Measurements from ENCODE around the gene MPV17.
"Not testable (repeated sequence)": the region's sequence is repeated elsewhere in the genome, so short reads cannot be mapped to it uniquely, and the experiment has no call there.

Gene MPV17
- total RNA-seq, result 33.3 to 60.3 (median 36.2) reads per million in 4 experiments

GRCh38 chr2:27322766-27323595 lies at the start of gene MPV17:
TSS of gene MPV17 (minus strand) at chr2:27323097. CDS start at chr2:27322517, 580 bp downstream.
- peak; percentile 67 for DNase-seq

- no peak for DNase-seq
These were observed 48.1 kb upstream of the MPV17 start for GRCh38 chr2:27370816-27371620.

- peak; percentile 98 for DNase-seq
These were observed 47.3 kb upstream of the MPV17 start, which contains the start of the genes EIF2B4 and SNX17 for GRCh38 chr2:27370026-27370815. TSS of gene EIF2B4 (minus strand) at chr2:27370338. CDS start at chr2:27370314, 24 bp downstream. TSS of gene SNX17 (plus strand) at chr2:27370616. CDS start at chr2:27370744, 128 bp downstream.

DNA sequence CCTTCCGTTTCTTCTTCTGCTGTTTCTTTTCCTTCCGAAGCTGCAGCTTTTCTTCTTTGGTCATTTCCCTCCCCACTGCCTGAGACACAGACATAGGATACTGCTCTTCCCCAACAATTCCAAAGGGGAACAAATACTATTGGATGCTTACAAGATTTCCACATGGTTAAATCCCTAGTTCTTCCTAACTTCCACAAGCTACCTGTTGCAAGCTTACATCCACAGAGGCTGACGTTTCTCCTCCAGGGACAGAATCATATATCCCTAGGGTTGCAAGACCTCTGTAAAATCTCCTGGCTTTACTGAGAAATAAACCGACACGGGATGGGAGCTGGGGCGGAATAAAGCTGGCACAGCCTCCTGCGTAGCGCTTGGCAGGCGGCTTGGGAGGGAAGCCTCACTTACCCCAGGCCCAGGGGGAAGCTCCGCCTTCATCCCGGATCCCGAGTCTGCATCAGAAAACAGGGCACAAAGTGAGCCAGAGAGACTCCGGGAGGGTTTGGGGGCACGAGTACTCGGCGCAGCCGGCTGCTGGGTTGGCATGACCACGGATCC lies 46.7 kb upstream of the MPV17 start:
- DNase-seq, result no peak

DNA sequence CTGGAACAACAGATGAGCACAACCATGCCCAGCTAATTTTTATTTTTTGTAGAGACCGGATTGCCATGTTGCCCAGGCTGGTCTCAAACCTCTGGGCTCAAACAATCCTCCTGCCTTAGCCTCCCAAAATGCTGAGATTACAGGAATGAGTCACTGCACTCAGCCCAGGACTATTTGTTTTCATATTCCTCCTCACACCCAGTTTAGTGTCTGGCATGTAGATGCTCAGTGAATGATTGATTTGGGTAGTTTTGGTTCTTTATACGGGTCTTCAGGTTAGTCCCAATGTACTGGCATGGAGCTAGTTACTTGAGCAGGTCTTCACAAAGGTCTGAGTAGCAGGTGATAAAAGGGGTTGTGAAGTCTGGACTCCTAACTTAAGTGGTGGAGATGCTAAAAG lies 41.0 kb upstream of the MPV17 start:
- no peak for DNase-seq

- no peak for DNase-seq
These were observed 40.0 kb upstream of the MPV17 start for GRCh38 chr2:27362678-27363420.

- DNase-seq, result peak; percentile 86
These were observed 33.7 kb upstream of the MPV17 start, which contains the start of gene GTF3C2 for GRCh38 chr2:27356382-27357181. TSS of gene GTF3C2 (minus strand) at chr2:27356764. CDS start at chr2:27343554, 13,210 bp downstream.

DNA sequence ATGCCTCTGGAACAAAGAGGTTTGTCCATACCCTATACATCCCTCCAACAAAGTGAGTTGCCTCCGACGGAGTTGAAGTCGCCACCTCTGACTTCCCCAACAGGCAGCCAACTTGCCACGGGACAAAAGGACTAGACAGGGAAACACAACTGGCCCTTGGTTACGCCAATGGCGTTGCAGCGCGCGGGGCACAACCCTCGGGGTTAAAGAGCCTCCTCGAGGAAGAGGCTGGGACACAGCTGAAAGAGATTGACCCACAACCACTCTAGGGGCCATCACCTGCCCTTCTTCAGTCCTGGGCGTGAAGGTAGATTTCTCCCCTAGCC lies 33.1 kb upstream of the MPV17 start:
- DNase-seq, result peak; percentile 48

- no peak for DNase-seq
These were observed 31.7 kb upstream of the MPV17 start for GRCh38 chr2:27354597-27354927.

DNA sequence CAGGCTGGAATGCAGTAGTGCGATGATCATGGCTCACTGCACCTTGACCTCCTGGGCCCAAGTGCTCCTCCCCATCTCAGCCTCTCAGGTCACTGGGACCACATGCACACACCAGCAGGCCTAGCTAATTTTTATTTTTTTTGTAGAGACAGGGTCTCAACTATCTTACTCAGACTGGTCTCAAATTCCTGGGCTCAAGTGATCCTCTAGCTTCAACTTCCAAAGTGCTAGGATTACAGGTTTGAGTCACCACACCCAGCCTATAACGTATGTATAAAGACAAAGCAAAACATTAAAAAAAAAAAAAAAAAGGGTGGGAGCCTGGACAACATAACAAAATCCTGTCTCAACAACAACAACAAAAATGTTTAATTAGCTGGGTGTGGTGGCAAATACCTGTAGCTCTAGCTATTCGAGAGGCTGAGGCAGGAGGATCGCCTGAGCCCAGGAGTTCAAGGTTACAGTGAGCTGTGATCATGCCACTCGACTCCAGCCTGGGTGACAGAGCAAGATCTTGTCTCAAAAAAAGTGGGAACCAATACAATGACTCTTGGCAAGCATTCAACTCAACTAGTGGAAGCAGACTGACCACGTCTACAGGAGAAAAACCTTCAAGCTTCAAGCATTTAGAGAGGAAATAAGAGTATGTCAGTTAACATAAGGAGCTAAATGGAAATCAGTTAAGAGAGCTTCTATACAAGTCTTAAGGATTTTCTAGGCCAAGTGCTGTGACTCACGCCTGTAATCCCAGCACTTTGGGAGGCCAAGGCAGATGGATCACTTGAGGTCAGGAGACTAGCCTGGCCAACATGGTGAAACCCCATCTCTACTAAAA lies 31.1 kb upstream of the MPV17 start:
- no peak for DNase-seq

GRCh38 chr2:27353386-27353761 lies 30.5 kb upstream of the MPV17 start:
- not testable (repeated sequence) for DNase-seq

- no peak for DNase-seq
These were observed 29.1 kb upstream of the MPV17 start for GRCh38 chr2:27351802-27352598.

DNA sequence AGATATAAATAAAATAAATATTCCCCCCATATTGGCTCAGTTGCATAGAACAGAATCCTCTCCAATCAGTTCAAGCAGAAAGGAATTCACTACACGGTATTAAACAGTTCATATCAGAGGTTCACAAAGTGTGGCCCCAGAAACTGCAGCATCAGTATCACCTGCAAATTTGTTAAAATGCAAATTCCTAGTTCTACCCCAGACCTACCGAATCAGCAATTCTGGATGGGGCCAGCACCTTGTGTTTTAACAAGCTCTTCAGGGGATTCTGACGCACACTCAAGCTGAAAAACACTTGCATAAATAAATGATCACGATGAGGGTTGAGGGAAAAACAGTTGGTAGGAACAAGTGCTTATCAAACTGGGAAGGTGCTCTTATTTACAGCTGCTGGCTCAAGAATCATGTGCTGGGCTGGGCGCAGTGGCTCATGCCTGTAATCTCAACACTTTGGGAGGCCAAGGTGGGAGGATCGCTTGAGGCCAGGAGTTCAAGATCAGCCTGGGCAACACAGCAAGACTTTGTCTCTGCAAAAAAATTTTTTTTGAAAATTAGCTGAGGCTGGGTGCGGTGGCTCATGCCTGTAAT lies 27.3 kb upstream of the MPV17 start:
- DNase-seq, result no peak

DNA sequence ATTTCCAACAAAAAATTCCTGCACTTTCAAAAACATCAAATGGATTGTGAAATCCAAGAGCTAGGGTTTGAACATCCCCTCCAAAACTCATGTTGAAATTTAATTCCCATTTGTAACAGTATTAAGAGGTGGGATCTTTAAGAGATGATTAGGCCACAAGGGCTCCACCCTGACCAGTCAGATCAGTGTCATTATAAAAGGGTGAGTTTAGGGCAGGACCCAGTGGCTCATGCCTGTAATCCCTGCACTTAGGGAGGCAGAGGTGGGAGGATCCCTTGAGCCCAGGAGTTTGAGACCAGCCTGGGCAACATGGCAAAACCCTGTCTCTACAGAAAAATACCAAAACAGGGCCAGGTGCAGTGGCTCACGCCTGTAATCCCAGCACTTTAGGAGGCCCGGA lies 24.7 kb upstream of the MPV17 start:
- DNase-seq, result no peak

- DNase-seq, result no peak
These were observed 13.3 kb upstream of the MPV17 start for GRCh38 chr2:27336173-27336572.

DNA sequence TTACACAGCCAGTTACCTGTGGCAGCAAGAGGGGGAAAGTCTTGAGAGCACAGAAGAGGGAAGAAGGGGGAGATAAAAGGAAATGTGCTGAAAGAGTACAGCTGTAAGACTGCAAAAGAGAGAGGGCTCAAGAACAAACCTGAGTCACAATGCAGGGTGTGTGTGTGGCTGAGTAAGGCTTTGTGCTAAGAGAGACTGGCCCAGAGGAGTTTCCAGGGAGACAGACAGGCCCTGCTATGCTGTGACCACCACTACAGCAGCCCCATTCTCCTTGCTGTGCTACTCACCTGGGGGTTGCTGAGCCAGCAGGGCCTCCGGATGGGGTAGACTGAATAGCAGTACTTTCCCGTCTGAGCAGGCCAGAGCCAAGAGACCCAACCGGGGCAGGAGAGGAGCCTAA lies 12.4 kb upstream of the MPV17 start:
- DNase-seq, result no peak

GRCh38 chr2:27324720-27325119 lies 1.8 kb upstream of the MPV17 start:
- no peak for DNase-seq

DNA sequence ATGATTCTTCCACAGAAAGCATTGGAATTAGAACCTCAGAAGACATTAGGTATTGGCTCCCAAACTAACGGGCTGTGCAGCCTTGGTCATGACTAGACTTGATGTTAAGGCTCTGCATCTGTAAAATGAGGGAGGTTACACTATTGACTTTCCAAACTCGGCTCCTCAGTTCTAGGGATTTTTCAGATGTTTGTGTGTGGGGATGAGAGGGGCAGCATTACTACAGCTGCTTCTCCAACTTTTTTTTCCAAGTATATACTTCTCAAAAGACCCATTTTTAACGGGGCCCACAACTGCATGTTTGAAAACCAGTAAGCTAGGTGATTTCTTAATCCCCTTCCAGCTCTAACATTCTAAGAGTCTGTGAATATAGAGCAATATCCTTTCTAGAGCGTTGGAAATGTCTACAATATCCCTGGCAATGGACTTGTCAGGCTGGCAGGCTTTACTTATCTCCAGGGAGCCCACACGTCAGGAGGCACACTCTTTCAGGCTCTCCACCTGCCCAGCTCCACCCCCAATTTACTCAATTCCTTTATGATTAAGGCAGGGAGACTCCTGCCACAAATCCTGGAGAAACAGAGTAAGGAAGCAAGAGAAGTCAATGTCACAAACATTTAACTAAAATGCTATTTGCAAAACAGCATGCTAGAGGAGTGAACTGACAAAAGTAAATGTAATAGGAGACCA lies 844 bp upstream of the MPV17 start:
- no peak for DNase-seq

Measured in effector CD8-positive, alpha-beta T cell (primary cell).